Measurements from ENCODE around the gene MADD.

MADD gene

GRCh38 chr11:47352556-47352955, 82.6 kb downstream of the MADD start, which contains the start of gene MYBPC3:
TSS of gene MYBPC3 (minus strand) at chr11:47352702. CDS start at chr11:47352647, 55 bp downstream.
- no peak for DNase-seq (ENCODE audit: low read depth)
- no peak for TF ChIP-seq CTCF (IDR thresholded peaks at IDR 0.05; ENCODE audit: low read depth, low read length, missing control alignments)
- H3K4me3 ChIP-seq (ENCODE audit: low read depth, low read length), result no peak within 1 kb of the TSS

GRCh38 chr11:47353978-47354774, 84.2 kb downstream of the MADD start:
- H3K4me3 ChIP-seq (ENCODE audit: low read depth, low read length), result no peak overlapping the region
- no peak for TF ChIP-seq CTCF (IDR thresholded peaks at IDR 0.05; ENCODE audit: low read depth, low read length, missing control alignments)

GRCh38 chr11:47354913-47355282, 85.0 kb downstream of the MADD start:
- TF ChIP-seq CTCF (IDR thresholded peaks at IDR 0.05; ENCODE audit: low read depth, low read length, missing control alignments), result no peak
- H3K4me3 ChIP-seq (ENCODE audit: low read depth, low read length), result no peak overlapping the region
- DNase-seq (ENCODE audit: low read depth), result no peak

More at GRCh38 chr11:47353978-47354774, 84.2 kb downstream of the MADD start:
- no peak for DNase-seq (ENCODE audit: low read depth)

GRCh38 chr11:47355283-47356128, 85.6 kb downstream of the MADD start:
- H3K4me3 ChIP-seq (ENCODE audit: low read depth, low read length), result no peak overlapping the region

GRCh38 chr11:47356129-47356997, 86.4 kb downstream of the MADD start:
- DNase-seq (ENCODE audit: low read depth), result no peak
- TF ChIP-seq CTCF (IDR thresholded peaks at IDR 0.05; ENCODE audit: low read depth, low read length, missing control alignments), result no peak
- no peak overlapping the region for H3K4me3 ChIP-seq (ENCODE audit: low read depth, low read length)

More at GRCh38 chr11:47355283-47356128, 85.6 kb downstream of the MADD start:
- no peak for DNase-seq (ENCODE audit: low read depth)
- peak; percentile 35 for TF ChIP-seq CTCF (IDR thresholded peaks at IDR 0.05; ENCODE audit: low read depth, low read length, missing control alignments)

GRCh38 chr11:47356998-47357329, 87.0 kb downstream of the MADD start:
- no peak for TF ChIP-seq CTCF (IDR thresholded peaks at IDR 0.05; ENCODE audit: low read depth, low read length, missing control alignments)
- DNase-seq (ENCODE audit: low read depth), result no peak
- no peak overlapping the region for H3K4me3 ChIP-seq (ENCODE audit: low read depth, low read length)

Data from GM12864 (cell line).